Lower leg skin (tissue), 4 donors: ENCODE measurements around the gene PITPNC1. TPM values are rescaled to one million over a fixed set of nuclear protein-coding genes. Genes with fewer than 3 reads are reported as not detected.

Experiments used
- DNase-seq, 2 donors: peaks; one replicate each; pipeline ENCODE4 v3.0.0-alpha.2; 2019; ENCODE audit warnings: low spot score in 2 of 2
- H3K4me3 ChIP-seq: fragments of 200-600 bp; sonication (generic); 2 replicates; pipeline ENCODE4 v1.5.1; 2017; ENCODE audit warnings: mild to moderate bottlenecking, low read depth; ENCODE audit not compliant: poor library complexity, severe bottlenecking
- CTCF ChIP-seq, 3 donors: fragments of 450-650 bp; IDR thresholded peaks; one replicate each; pipeline ENCODE4 v1.5.1; 2016; ENCODE audit warnings: antibody characterized with exemption in 3 of 3, mild to moderate bottlenecking in 3 of 3, moderate library complexity in 2 of 3
- POLR2A ChIP-seq, 2 donors: fragments of 450-650 bp; IDR thresholded peaks; one replicate each; pipeline ENCODE4 v1.6.1; 2016 to 2017; ENCODE audit warnings: antibody characterized with exemption in 2 of 2, mild to moderate bottlenecking in 1 of 2, moderate library complexity in 1 of 2
- whole genome bisulfite sequencing, 2 donors: methylation state at CpG; one replicate each; pipeline ENCODE4 v1.1.5; 2018; 5-methylcytosine and 5-hydroxymethylcytosine counted together
- intact Hi-C: fragments of 100-400 bp; cut with DNase I; formaldehyde crosslinking; loops from one replicate; pipeline ENCODE4 v1.15.0; 2023; ENCODE audit warnings: low total_unique reads
- total RNA-seq, 4 donors: library from RNA; depleted of rRNA; stranded (reverse); fragments of >200 nt; gene quantifications; one replicate each; pipeline ENCODE4 v1.1.0, GENCODE V29; 2016

Gene PITPNC1
- total RNA-seq, 4 donors from 2014 or later: 1.7 to 8.2 (median 4.6) TPM

- intact Hi-C loops: no loop called here
- no peak for DNase-seq
- no peak overlapping the region for H3K4me3 ChIP-seq
- no peak for TF ChIP-seq CTCF (IDR thresholded peaks at IDR 0.05)
- no peak for TF ChIP-seq POLR2A (IDR thresholded peaks at IDR 0.05)
- WGBS, 2 donors: 95 to 97% methylated on average over 5 of the region's 5 CpGs
Measured at GRCh38 chr17:67343237-67343636, 33.8 kb upstream of the PITPNC1 start.

- TF ChIP-seq POLR2A (IDR thresholded peaks at IDR 0.05) (no peak), CTCF (IDR thresholded peaks at IDR 0.05) (no peak)
- intact Hi-C loops: no loop called here
- DNase-seq: no peak
- 91 to 96% methylated on average over 3 of the region's 3 CpGs for whole genome bisulfite sequencing, 2 donors
- H3K4me3 ChIP-seq: no peak overlapping the region
Measured at GRCh38 chr17:67347826-67348225, 29.3 kb upstream of the PITPNC1 start.

GRCh38 chr17:67349420-67349819 lies 27.7 kb upstream of the PITPNC1 start:
- 92 to 94% methylated on average over 1 of the region's 1 CpG for WGBS, 2 donors
- TF ChIP-seq POLR2A (IDR thresholded peaks at IDR 0.05) (no peak), CTCF (IDR thresholded peaks at IDR 0.05) (no peak)
- no peak overlapping the region for H3K4me3 ChIP-seq
- intact Hi-C loops: no loop called here
- no peak for DNase-seq

GRCh38 chr17:67353161-67353560 lies 23.9 kb upstream of the PITPNC1 start:
- DNase-seq: no peak
- WGBS, 2 donors: 89 to 92% methylated on average over 9 to 10 of the region's 10 CpGs
- TF ChIP-seq POLR2A (IDR thresholded peaks at IDR 0.05) (no peak), CTCF (IDR thresholded peaks at IDR 0.05) (no peak)

GRCh38 chr17:67353929-67354574 lies 23.0 kb upstream of the PITPNC1 start:
- TF ChIP-seq POLR2A (IDR thresholded peaks at IDR 0.05) (no peak), CTCF (IDR thresholded peaks at IDR 0.05) (no peak)
- intact Hi-C loops: no loop called here

More at GRCh38 chr17:67353161-67353560, 23.9 kb upstream of the PITPNC1 start:
- H3K4me3 ChIP-seq: no peak overlapping the region
- intact Hi-C loops: no loop called here

GRCh38 chr17:67358612-67359011 lies 18.5 kb upstream of the PITPNC1 start:
- 49 to 73% methylated on average over 2 of the region's 2 CpGs for WGBS, 2 donors
- TF ChIP-seq POLR2A (IDR thresholded peaks at IDR 0.05) (no peak), CTCF (IDR thresholded peaks at IDR 0.05) (no peak)
- intact Hi-C loops: no loop called here

More at GRCh38 chr17:67353929-67354574, 23.0 kb upstream of the PITPNC1 start:
- no peak overlapping the region for H3K4me3 ChIP-seq
- 84 to 87% methylated on average over 8 of the region's 8 CpGs for WGBS, 2 donors
- no peak for DNase-seq

More at GRCh38 chr17:67358612-67359011, 18.5 kb upstream of the PITPNC1 start:
- no peak overlapping the region for H3K4me3 ChIP-seq
- no peak for DNase-seq
